D341Med (cell line): ENCODE measurements around the gene REM2.
A peak's percentile ranks its signal among the peaks of the same experiment; 100 is the strongest.

ENCODE experiments used
- DNase-seq: peaks from one replicate; pipeline ENCODE4 v3.0.0; 2012; ENCODE audit warnings: low spot score

REM2 gene

DNA sequence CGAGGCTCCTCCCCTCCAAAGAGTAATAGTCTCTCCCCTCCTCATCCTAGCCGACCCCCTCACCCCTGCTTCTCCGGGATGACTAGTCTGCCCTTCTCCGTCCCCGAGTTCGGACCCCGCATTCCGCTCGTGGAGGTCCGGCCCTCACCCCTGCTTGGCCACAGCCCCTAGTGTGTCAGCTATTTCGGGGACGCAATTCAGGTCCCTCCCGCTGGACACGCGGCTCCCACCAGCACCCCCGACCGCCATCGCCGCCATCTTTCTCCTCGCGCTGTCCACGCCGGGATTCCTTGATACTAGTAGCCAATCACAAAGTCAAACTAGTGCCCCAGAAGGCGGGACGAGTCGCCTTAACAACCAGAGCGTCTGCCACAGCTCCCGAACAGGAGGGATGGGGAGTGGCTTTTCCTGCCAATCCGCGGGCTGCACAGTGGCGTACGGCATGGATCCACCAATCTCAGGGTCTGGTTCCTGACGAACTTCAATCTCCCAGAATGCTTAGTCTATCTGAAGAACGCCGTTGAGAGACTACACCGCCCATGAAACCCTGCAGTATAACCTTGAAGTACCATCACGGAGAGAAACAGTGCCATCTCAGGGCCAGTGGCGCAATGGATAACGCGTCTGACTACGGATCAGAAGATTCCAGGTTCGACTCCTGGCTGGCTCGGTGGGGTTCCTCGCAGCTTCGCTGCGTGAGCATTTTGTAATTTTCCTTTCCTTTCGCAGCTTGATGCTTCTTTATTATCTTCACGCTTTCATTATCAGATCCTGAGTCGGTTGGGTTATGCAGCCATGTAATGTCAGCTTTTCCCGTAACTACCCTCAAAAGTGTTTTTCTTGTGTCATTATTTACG is 46.3 kb downstream of the REM2 start, which contains the start of gene PRMT5:
Gene PRMT5, minus strand, starts transcription at position 273 of the 857 bp plus-strand sequence. Its CDS starts 15 bp downstream, at position 258.
- peak; percentile 94 for DNase-seq

- no peak for DNase-seq
Measured at GRCh38 chr14:22929961-22930364, 46.9 kb downstream of the REM2 start.

DNA sequence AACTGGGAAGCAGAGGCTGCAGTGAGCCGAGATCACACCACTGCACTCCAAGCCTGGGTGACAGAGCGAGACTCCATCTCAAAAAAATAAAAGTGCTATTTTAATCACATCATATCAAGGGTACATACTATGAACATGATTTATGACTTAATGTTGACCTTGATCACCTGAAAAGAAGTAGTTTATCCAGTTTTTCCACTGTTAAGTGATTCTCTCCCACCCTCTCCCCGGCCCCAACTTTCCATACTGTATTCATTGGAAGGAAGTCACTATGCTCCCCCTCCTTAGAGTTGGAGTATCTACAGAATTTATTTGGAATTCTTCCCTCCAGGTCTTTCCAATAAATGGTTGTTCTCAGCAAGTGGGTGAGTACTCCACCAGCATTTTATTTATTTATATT is 49.1 kb downstream of the REM2 start:
- DNase-seq, result no peak

DNA sequence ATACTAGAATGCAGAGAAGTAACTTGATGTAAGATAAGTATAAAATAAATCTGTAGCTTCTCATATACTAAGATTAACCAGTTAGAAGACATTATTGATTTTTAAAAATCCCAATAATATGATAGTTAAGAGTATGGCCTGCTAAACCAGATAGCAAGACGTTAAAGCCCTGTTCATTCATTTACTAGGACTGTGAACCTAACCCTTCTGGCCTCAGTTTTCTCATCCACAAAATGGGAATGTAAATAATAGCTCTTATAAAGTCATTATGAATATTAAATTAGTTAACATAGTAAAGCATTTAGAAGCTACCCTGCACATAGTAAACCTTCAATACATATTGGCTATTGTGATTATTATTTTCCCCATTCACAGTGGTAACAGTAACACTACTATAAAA is 52.1 kb downstream of the REM2 start:
- no peak for DNase-seq
